ENCODE data around the gene LIN7C.

- TF ChIP-seq CTCF (conservative IDR thresholded peaks at IDR 0.05; ENCODE audit: low read length) (no peak), EZH2phosphoT487 (IDR thresholded peaks at IDR 0.05; ENCODE audit: borderline replicate concordance) (no peak)
These were observed 8.0 kb upstream of the LIN7C start for GRCh38 chr11:27514558-27514957.

All from Loucy (cell line).